ENCODE results near the gene KMT5C. TPM values are rescaled to one million over a fixed set of nuclear protein-coding genes. Genes with fewer than 3 reads are reported as not detected.

The KMT5C gene
- total and polyA plus RNA-seq, 2 experiments from 2014 or later = 63.5 to 82.4 TPM

GRCh38 chr19:55362174-55362989 is 22.7 kb downstream of the KMT5C start:
- Histone ChIP-seq H3K9me3 (ENCODE audit: low read depth) (no peaks in the 10 kb centered on the region), H3K4me3 (no peak overlapping the region), H3K27me3 (peaks cover 1% of the 10 kb centered on the region), H3K4me1 (ENCODE audit: low read depth) (no peaks in the 10 kb centered on the region), H3K27ac (no peak overlapping the region), H3K36me3 (no peaks in the 10 kb centered on the region)
- no peak for TF ChIP-seq CTCF (IDR thresholded peaks at IDR 0.05; ENCODE audit: low read depth, low read length)
- DNase-seq (ENCODE audit: low read depth in 1 of 2, low spot score in 1 of 2) = no peak

GRCh38 chr19:55362990-55363716 is 23.5 kb downstream of the KMT5C start, which contains the start of gene GARIN5B:
Gene GARIN5B, minus strand, starts transcription at chr19:55363260. Its CDS starts 194 bp downstream, at chr19:55363066.
- Histone ChIP-seq H3K4me3 (no peak within 1 kb of the TSS), H3K9me3 (ENCODE audit: low read depth) (no peaks in the 10 kb centered on the region), H3K4me1 (ENCODE audit: low read depth) (no peaks in the 10 kb centered on the region), H3K36me3 (no peaks in the 10 kb centered on the region), H3K27me3 (peaks cover 5% of the 10 kb centered on the region), H3K27ac (no peak within 1 kb of the TSS)
- TF ChIP-seq CTCF (IDR thresholded peaks at IDR 0.05; ENCODE audit: low read depth, low read length) = no peak
- DNase-seq (ENCODE audit: low read depth in 1 of 2, low spot score in 1 of 2) = no peak

- Histone ChIP-seq H3K27me3 (peaks cover 25% of the 10 kb centered on the region), H3K9me3 (ENCODE audit: low read depth) (no peaks in the 10 kb centered on the region), H3K4me1 (ENCODE audit: low read depth) (peaks cover 2% of the 10 kb centered on the region), H3K36me3 (no peaks in the 10 kb centered on the region), H3K27ac (no peak overlapping the region), H3K4me3 (no peak overlapping the region)
- no peak for DNase-seq (ENCODE audit: low read depth in 1 of 2, low spot score in 1 of 2)
- TF ChIP-seq CTCF (IDR thresholded peaks at IDR 0.05; ENCODE audit: low read depth, low read length) = no peak
Measured at GRCh38 chr19:55365245-55365644, 25.6 kb downstream of the KMT5C start.

- no peak for TF ChIP-seq CTCF (IDR thresholded peaks at IDR 0.05; ENCODE audit: low read depth, low read length)
Measured at GRCh38 chr19:55365964-55366363, 26.3 kb downstream of the KMT5C start.

GRCh38 chr19:55366790-55367189 is 27.1 kb downstream of the KMT5C start:
- Histone ChIP-seq H3K36me3 (no peaks in the 10 kb centered on the region), H3K4me3 (no peak overlapping the region), H3K27me3 (peaks cover 41% of the 10 kb centered on the region), H3K9me3 (ENCODE audit: low read depth) (no peaks in the 10 kb centered on the region), H3K27ac (no peak overlapping the region), H3K4me1 (ENCODE audit: low read depth) (peaks cover 4% of the 10 kb centered on the region)
- DNase-seq (ENCODE audit: low read depth in 1 of 2, low spot score in 1 of 2) = no peak
- no peak for TF ChIP-seq CTCF (IDR thresholded peaks at IDR 0.05; ENCODE audit: low read depth, low read length)

More at GRCh38 chr19:55365964-55366363, 26.3 kb downstream of the KMT5C start:
- no peak for DNase-seq (ENCODE audit: low read depth in 1 of 2, low spot score in 1 of 2)
- H3K9me3 ChIP-seq (ENCODE audit: low read depth) = no peaks in the 10 kb centered on the region
- H3K4me1 ChIP-seq (ENCODE audit: low read depth) = peaks cover 4% of the 10 kb centered on the region
- H3K27me3 ChIP-seq = peaks cover 33% of the 10 kb centered on the region
- H3K27ac ChIP-seq = no peak overlapping the region
- H3K4me3 ChIP-seq = no peak overlapping the region
- H3K36me3 ChIP-seq = no peaks in the 10 kb centered on the region
